PC-9 (cell line): ENCODE measurements around the gene NEUROG2.

Source experiments
- EZH2 ChIP-seq: fragments of 200-600 bp; sonication (generic); IDR thresholded peaks from 2 replicates; pipeline ENCODE4 v1.8.0; 2017; ENCODE audit warnings: antibody characterized with exemption, low read depth
- TF ChIP-seq, protein P1 (sequence below): fragments of 200-600 bp; sonication (generic); conservative IDR thresholded peaks from 2 replicates; pipeline ENCODE4 v1.6.1; 2017; ENCODE audit warnings: mixed run types, antibody characterized with exemption, mild to moderate bottlenecking, moderate library complexity

GRCh38 chr4:112492321-112492720 is 23.7 kb downstream of the NEUROG2 start:
- TF ChIP-seq, protein P1, sequence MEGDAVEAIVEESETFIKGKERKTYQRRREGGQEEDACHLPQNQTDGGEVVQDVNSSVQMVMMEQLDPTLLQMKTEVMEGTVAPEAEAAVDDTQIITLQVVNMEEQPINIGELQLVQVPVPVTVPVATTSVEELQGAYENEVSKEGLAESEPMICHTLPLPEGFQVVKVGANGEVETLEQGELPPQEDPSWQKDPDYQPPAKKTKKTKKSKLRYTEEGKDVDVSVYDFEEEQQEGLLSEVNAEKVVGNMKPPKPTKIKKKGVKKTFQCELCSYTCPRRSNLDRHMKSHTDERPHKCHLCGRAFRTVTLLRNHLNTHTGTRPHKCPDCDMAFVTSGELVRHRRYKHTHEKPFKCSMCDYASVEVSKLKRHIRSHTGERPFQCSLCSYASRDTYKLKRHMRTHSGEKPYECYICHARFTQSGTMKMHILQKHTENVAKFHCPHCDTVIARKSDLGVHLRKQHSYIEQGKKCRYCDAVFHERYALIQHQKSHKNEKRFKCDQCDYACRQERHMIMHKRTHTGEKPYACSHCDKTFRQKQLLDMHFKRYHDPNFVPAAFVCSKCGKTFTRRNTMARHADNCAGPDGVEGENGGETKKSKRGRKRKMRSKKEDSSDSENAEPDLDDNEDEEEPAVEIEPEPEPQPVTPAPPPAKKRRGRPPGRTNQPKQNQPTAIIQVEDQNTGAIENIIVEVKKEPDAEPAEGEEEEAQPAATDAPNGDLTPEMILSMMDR: no peak
- no peak for TF ChIP-seq EZH2
